SU-DHL-6 (cell line): Measurements from ENCODE around the gene G6PC3.

Experiments used
- EZH2phosphoT487 ChIP-seq: fragments of 200-600 bp; sonication (generic), shearing (Covaris generic); conservative IDR thresholded peaks from 2 replicates; pipeline ENCODE4 v1.6.1; 2018; ENCODE audit warnings: mild to moderate bottlenecking, antibody characterized with exemption, low read length, moderate library complexity, mixed read lengths
- TF ChIP-seq, protein P1 (sequence below): fragments of 200-600 bp; sonication (generic); IDR thresholded peaks from one replicate; pipeline ENCODE4 v1.5.1; 2017; ENCODE audit warnings: antibody characterized with exemption, mild to moderate bottlenecking, low read length, moderate library complexity; ENCODE audit not compliant: insufficient read depth, poor library complexity, severe bottlenecking

DNA sequence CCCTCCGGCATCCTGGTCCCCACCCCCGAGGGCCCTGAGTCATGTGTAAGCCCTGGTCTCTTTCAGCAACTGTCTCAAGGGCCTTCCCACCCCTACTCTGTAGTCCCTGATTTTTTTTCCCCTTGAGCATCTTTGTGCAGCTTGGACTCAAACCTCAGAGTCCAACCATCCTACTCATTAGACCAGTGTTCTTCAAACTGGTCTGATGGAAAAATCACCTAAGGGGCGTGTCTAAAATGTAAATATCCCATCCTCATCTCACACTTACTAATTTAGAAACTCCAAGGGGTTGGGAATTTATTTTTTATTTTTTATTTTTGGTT, 624 bp downstream of the G6PC3 start:
- TF ChIP-seq, protein P1, sequence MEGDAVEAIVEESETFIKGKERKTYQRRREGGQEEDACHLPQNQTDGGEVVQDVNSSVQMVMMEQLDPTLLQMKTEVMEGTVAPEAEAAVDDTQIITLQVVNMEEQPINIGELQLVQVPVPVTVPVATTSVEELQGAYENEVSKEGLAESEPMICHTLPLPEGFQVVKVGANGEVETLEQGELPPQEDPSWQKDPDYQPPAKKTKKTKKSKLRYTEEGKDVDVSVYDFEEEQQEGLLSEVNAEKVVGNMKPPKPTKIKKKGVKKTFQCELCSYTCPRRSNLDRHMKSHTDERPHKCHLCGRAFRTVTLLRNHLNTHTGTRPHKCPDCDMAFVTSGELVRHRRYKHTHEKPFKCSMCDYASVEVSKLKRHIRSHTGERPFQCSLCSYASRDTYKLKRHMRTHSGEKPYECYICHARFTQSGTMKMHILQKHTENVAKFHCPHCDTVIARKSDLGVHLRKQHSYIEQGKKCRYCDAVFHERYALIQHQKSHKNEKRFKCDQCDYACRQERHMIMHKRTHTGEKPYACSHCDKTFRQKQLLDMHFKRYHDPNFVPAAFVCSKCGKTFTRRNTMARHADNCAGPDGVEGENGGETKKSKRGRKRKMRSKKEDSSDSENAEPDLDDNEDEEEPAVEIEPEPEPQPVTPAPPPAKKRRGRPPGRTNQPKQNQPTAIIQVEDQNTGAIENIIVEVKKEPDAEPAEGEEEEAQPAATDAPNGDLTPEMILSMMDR = no peak
- no peak for TF ChIP-seq EZH2phosphoT487
